BJ (cell line): ENCODE results near the gene EPB41. TPM values are rescaled to one million over a fixed set of nuclear protein-coding genes. Genes with fewer than 3 reads are reported as not detected.

Experiments
- CTCF ChIA-PET: fragments of 350-600 bp; formaldehyde crosslinking; extraction: SDS; loops from one replicate; lab custom pipeline; 2021; ENCODE audit warnings: antibody characterized with exemption, inconsistent platforms; lab: Yijun Ruan, JAX
- POLR2A ChIA-PET: fragments of 300-600 bp; sonication (Branson Sonifier 250); formaldehyde crosslinking; extraction: SDS; loops from one replicate; lab custom pipeline; 2021; ENCODE audit warnings: antibody characterized with exemption; lab: Charles Lee
- DNase-seq: peaks from one replicate; pipeline ENCODE4 v3.0.0-alpha.2; 2011; ENCODE audit warnings: low read depth
- H3K27me3 ChIP-seq: 2 replicates; pipeline ENCODE4 v1.6.0; 2011; ENCODE audit warnings: low read length; ENCODE audit not compliant: control insufficient read depth, insufficient read depth
- H3K36me3 ChIP-seq: 2 replicates; pipeline ENCODE4 v1.5.1; 2011; ENCODE audit warnings: low read length; ENCODE audit not compliant: control insufficient read depth, insufficient read depth
- H3K4me3 ChIP-seq: 2 replicates; pipeline ENCODE4 v1.5.1; 2011; ENCODE audit warnings: low read depth, mild to moderate bottlenecking, control low read depth, low read length
- polyA plus RNA-seq: library from polyadenylated mRNA; depleted of rRNA; stranded (reverse); fragments of >200 nt; gene quantifications from 2 replicates; pipeline ENCODE4 v1.2.3, GENCODE V29; 2011
- TF ChIP-seq, protein P1 (sequence below): IDR thresholded peaks from 2 replicates; pipeline ENCODE4 v1.5.1; 2011; ENCODE audit warnings: low read depth, mild to moderate bottlenecking, control low read depth, inconsistent platforms, low read length, moderate library complexity; ENCODE audit not compliant: insufficient read depth

The EPB41 gene
- polyA plus RNA-seq, 1 experiment, result 7.5 TPM

DNA sequence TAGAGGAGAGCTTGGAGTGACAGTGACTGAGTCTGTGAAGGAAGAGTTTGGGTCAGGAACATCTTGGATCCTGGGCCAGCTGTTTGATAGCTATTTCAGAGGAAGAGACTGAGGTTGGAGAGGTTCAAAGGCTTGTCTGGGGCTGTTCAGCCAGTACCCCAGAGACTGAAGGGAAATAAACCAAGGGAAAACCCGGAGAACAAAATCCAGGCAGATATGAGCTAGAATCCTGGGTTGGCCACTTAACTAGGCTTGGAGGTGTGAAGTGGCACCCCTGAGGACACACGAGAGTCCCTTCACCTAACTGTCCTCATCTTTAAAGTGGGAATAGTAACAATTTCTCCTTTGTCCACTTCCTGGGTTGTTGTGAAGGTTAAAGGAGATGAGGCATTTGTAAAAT, 23.1 kb upstream of the EPB41 start:
- DNase-seq, result no peak
- TF ChIP-seq, protein P1, sequence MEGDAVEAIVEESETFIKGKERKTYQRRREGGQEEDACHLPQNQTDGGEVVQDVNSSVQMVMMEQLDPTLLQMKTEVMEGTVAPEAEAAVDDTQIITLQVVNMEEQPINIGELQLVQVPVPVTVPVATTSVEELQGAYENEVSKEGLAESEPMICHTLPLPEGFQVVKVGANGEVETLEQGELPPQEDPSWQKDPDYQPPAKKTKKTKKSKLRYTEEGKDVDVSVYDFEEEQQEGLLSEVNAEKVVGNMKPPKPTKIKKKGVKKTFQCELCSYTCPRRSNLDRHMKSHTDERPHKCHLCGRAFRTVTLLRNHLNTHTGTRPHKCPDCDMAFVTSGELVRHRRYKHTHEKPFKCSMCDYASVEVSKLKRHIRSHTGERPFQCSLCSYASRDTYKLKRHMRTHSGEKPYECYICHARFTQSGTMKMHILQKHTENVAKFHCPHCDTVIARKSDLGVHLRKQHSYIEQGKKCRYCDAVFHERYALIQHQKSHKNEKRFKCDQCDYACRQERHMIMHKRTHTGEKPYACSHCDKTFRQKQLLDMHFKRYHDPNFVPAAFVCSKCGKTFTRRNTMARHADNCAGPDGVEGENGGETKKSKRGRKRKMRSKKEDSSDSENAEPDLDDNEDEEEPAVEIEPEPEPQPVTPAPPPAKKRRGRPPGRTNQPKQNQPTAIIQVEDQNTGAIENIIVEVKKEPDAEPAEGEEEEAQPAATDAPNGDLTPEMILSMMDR, result no peak
- Histone ChIP-seq H3K36me3 (no peaks in the 10 kb centered on the region), H3K27me3 (no peaks in the 10 kb centered on the region), H3K4me3 (no peak overlapping the region)
- POLR2A ChIA-PET, result interaction anchor here (0.6 kb wide), 1 partner anchor 562 kb away, joined by 3 read pairs; no protein-coding TSS in a partner anchor
- CTCF ChIA-PET, result interaction anchor here (1.3 to 14.8 kb wide), 4 partner anchors 9 to 141 kb away, joined by 3 to 152 read pairs (median 4); no protein-coding TSS in a partner anchor

GRCh38 chr1:28893403-28894102, 20.8 kb upstream of the EPB41 start:
- ChIA-PET CTCF (interaction anchor here (0.5 to 14.8 kb wide), 19 partner anchors 9 to 309 kb away, joined by 3 to 152 read pairs (median 4); no protein-coding TSS in a partner anchor), POLR2A (no interaction called here)
- Histone ChIP-seq H3K27me3 (no peaks in the 10 kb centered on the region), H3K4me3 (no peak overlapping the region), H3K36me3 (0 out of 2 replicates have a peak, but pooled peaks cover 1% of the 10 kb centered on the region)
- DNase-seq, result peak; percentile 22
- TF ChIP-seq, protein P1, result peak; percentile 74

GRCh38 chr1:28894785-28895184, 19.6 kb upstream of the EPB41 start:
- TF ChIP-seq, protein P1, result no peak
- H3K36me3 ChIP-seq, result 0 out of 2 replicates have a peak, but pooled peaks cover 1% of the 10 kb centered on the region
- DNase-seq, result no peak
- ChIA-PET POLR2A (interaction anchor here (0.5 kb wide), 1 partner anchor 9 kb away, joined by 5 read pairs; no protein-coding TSS in a partner anchor), CTCF (interaction anchor here (0.7 to 14.8 kb wide), 9 partner anchors 9 to 308 kb away, joined by 3 to 152 read pairs (median 3); no protein-coding TSS in a partner anchor)
- no peak overlapping the region for H3K4me3 ChIP-seq
- H3K27me3 ChIP-seq, result no peaks in the 10 kb centered on the region

DNA sequence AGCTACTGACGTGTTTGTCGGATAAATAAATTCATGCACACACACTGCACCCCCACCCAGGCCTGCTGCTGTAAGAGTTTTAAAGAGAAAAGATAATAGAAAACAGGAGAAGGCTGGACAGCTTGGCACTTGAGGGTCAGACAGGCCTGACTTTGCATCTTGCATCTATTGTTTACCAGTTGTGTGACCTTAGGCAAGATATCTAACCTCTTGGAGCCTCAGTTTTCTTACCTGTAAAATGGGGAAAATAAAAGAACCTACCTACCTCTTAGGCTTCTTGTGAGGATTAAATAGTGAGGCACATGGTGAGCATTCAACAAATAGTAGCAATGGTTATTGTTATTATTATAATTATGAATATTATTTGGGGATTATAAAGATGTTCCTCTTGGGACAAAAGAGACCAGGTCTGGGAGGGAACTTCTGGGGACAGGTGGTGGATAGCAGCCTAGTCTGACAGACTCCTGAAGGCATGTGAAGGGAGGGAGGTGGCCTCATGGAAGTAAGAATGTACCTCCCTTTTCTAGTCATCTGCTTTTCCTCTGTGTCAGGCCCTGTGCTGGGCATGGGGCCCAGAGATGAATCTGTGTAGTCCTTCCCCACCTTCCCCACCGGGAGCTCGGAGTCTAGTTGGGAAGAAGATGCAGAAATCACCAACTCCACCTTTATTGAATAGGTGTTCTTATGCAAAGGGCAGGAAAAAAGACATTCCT, 18.3 kb upstream of the EPB41 start:
- ChIA-PET POLR2A (no interaction called here), CTCF (interaction anchor here (0.7 to 14.8 kb wide), 2 partner anchors 10 to 136 kb away, joined by 3 to 152 read pairs; no protein-coding TSS in a partner anchor)
- TF ChIP-seq, protein P1, result no peak
- 0 out of 2 replicates have a peak, but pooled peaks cover 1% of the 10 kb centered on the region for H3K36me3 ChIP-seq
- DNase-seq, result no peak
- no peak overlapping the region for H3K4me3 ChIP-seq
- no peaks in the 10 kb centered on the region for H3K27me3 ChIP-seq

DNA sequence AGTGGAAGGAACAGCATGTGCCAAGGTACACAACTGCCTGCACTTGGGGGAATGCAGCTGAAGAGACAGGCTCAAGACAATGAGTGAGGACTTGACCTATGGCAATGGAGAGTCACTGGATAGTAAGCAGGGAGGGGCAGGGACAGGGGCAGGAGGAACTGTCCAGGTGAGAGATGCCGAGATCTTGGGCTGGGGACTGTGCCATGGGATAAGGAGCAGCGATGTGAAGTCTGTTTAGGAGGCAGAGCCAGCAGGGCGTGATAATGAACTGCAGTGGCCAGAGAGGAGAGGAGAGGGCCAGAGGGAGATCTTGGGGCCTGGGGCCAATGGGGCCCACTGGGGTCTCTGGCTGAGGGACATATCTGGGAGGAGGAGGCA, 17.8 kb upstream of the EPB41 start:
- TF ChIP-seq, protein P1, result no peak

More for the DNA sequence above, 17.8 kb upstream of the EPB41 start:
- 0 out of 2 replicates have a peak, but pooled peaks cover 1% of the 10 kb centered on the region for H3K36me3 ChIP-seq
- ChIA-PET CTCF (interaction anchor here (14.8 kb wide), 1 partner anchor 135 kb away, joined by 152 read pairs; no protein-coding TSS in a partner anchor), POLR2A (no interaction called here)
- DNase-seq, result no peak
- no peaks in the 10 kb centered on the region for H3K27me3 ChIP-seq
- H3K4me3 ChIP-seq, result no peak overlapping the region
